C4-2B (cell line): ENCODE measurements around the gene MSMO1.
A peak's percentile ranks its signal among the peaks of the same experiment; 100 is the strongest.

Source experiments
- H3K27ac ChIP-seq: fragments of 450-650 bp; 2 replicates; pipeline ENCODE4 v1.5.1; 2017
- CTCF ChIP-seq: fragments of 450-650 bp; conservative IDR thresholded peaks from 2 replicates; pipeline ENCODE4 v1.5.1; 2017; ENCODE audit warnings: mild to moderate bottlenecking
- ZFX ChIP-seq: fragments of 450-650 bp; IDR thresholded peaks from 2 replicates; pipeline ENCODE4 v1.6.1; 2017

Gene MSMO1

DNA sequence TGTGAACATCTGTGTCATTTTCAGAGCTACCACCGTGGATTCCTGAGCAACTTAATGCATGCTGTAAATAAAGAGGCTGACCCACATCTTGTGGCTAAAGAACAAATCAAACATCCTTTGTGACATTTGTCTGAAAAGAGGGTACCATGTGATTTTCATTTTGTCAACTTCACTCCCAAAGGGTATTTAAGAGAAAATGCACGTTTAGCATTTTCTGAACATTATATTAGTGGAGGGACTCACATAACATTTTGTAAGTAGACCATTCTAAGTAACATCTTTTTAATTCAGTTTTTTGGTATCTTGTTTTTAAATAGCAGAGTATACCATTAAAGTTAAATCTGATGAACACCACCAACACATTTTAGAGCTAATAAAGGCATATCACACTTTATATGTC lies 34.3 kb downstream of the MSMO1 start:
- no peak for TF ChIP-seq CTCF
- no peak for TF ChIP-seq ZFX
- H3K27ac ChIP-seq, result no peak overlapping the region

- no peak for TF ChIP-seq ZFX
- no peak for TF ChIP-seq CTCF
- H3K27ac ChIP-seq, result no peak overlapping the region
These were observed 37.1 kb downstream of the MSMO1 start for GRCh38 chr4:165364452-165365080.

DNA sequence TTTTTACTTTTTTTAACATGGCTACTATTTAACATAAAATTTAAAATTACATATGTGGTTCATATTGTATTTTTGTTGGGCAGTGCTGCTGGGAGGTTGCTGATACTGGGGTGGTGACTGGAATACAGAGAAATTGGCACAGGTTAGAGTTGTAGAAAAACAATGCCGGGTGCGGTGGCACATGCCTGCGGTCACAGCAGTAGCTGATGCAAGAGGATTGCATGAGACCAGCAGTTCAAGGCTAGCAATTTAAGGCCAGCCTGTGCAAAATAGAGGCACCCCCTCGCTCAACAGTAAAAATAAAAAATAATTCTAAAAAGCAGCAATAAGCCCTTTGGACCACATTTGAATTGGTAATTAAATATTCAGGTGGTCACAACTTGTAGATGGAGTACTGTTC lies 39.6 kb downstream of the MSMO1 start:
- no peak for TF ChIP-seq CTCF
- H3K27ac ChIP-seq, result no peak overlapping the region

- no peak overlapping the region for H3K27ac ChIP-seq
- no peak for TF ChIP-seq ZFX
- TF ChIP-seq CTCF, result no peak
These were observed 40.6 kb downstream of the MSMO1 start for GRCh38 chr4:165368114-165368513.

GRCh38 chr4:165368567-165368966 lies 41.1 kb downstream of the MSMO1 start:
- no peak for TF ChIP-seq ZFX
- TF ChIP-seq CTCF, result no peak
- no peak overlapping the region for H3K27ac ChIP-seq

DNA sequence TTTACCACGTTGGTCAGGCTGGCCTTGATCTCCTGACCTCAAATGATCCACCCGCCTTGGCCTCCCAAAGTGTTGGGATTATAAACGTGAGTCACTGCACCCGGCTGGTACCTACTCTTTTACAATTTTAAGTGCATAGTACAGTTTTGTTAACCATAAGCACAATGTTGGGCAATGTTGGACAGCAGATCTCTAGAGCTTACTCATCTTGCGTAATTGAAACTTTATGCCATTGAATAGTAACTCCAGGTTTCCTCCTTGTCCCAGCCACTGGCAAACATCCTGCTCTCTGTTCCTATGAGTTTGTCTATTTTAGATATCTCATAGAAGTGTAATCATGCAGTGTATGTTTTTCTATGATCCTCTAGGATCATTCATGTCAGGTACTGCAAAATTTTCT lies 42.1 kb downstream of the MSMO1 start:
- peak overlapping the region; percentile 60 for H3K27ac ChIP-seq

DNA sequence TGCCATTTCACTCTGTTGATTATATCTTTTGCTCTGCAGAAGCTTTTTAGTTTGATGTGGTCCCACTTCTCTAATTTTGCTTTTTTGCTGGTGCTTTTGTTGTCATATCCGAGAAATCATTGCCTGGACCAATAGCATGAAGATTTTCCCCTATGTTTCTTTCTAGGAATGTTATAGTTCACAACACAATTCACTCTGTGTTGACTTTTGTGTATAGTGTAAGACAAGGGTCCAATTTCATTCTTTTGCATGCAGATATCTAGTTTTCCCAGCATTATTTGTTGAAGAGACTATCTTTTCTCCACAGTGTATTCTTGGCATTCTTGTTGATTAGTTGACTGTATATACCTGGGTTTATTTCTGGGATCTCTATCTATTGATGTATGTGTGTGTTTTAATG lies 43.1 kb downstream of the MSMO1 start:
- no peak overlapping the region for H3K27ac ChIP-seq
- no peak for TF ChIP-seq ZFX
- no peak for TF ChIP-seq CTCF

More for the DNA sequence above, 42.1 kb downstream of the MSMO1 start:
- TF ChIP-seq CTCF, result no peak
